H9 (cell line): Measurements from ENCODE around the gene KIF2C. TPM values are rescaled to one million over a fixed set of nuclear protein-coding genes. Genes with fewer than 3 reads are reported as not detected.
A peak's percentile ranks its signal among the peaks of the same experiment; 100 is the strongest.

ENCODE experiments used
- DNase-seq: peaks from one replicate; pipeline ENCODE4 v3.0.0-alpha.2; 2017
- H2AFZ ChIP-seq: one replicate; pipeline ENCODE4 v1.6.1; 2013; ENCODE audit warnings: mild to moderate bottlenecking, low read length, control low read depth, moderate library complexity
- H2AK5ac ChIP-seq: 2 replicates; pipeline ENCODE4 v1.6.1; 2013; ENCODE audit warnings: low read length, control low read depth, mixed read lengths; ENCODE audit not compliant: insufficient read length
- H2BK120ac ChIP-seq: one replicate; pipeline ENCODE4 v1.6.1; 2013; ENCODE audit warnings: low read depth, mild to moderate bottlenecking, low read length, control low read depth, inconsistent platforms; ENCODE audit not compliant: poor library complexity, severe bottlenecking
- H2BK12ac ChIP-seq: 2 replicates; pipeline ENCODE4 v1.6.1; 2013; ENCODE audit warnings: low read length, control low read depth, mixed read lengths, low read depth; ENCODE audit not compliant: insufficient read length
- H2BK15ac ChIP-seq: 2 replicates; pipeline ENCODE4 v1.6.1; 2013; ENCODE audit warnings: low read depth, low read length, control low read depth
- H2BK20ac ChIP-seq: one replicate; pipeline ENCODE4 v1.6.1; 2013; ENCODE audit warnings: low read depth, mild to moderate bottlenecking, low read length, control low read depth, inconsistent platforms; ENCODE audit not compliant: poor library complexity, severe bottlenecking
- H2BK5ac ChIP-seq: 2 replicates; pipeline ENCODE4 v1.6.1; 2013; ENCODE audit warnings: low read length, control low read depth, mixed read lengths; ENCODE audit not compliant: insufficient read length
- H3K14ac ChIP-seq: 2 replicates; pipeline ENCODE4 v1.6.1; 2013; ENCODE audit warnings: low read length, control low read depth; ENCODE audit not compliant: insufficient read depth
- H3K18ac ChIP-seq: 2 replicates; pipeline ENCODE4 v1.6.1; 2013; ENCODE audit warnings: low read depth, mild to moderate bottlenecking, mixed read lengths, low read length, control low read depth; ENCODE audit not compliant: insufficient read length
- H3K23ac ChIP-seq: 2 replicates; pipeline ENCODE4 v1.6.1; 2013; ENCODE audit warnings: low read length, control low read depth, mixed read lengths, low read depth; ENCODE audit not compliant: insufficient read length
- H3K23me2 ChIP-seq: 2 replicates; pipeline ENCODE4 v1.6.1; 2013; ENCODE audit warnings: low read depth, mild to moderate bottlenecking, mixed read lengths, low read length, control low read depth; ENCODE audit not compliant: insufficient read length, poor library complexity, severe bottlenecking
- H3K27ac ChIP-seq: 2 replicates; pipeline ENCODE4 v1.5.1; 2013; ENCODE audit warnings: low read length, control low read depth, mixed read lengths, low read depth; ENCODE audit not compliant: insufficient read length
- H3K27me3 ChIP-seq: 2 replicates; pipeline ENCODE4 v1.6.1; 2013; ENCODE audit warnings: low read length, control low read depth, inconsistent platforms; ENCODE audit not compliant: insufficient read depth
- H3K4ac ChIP-seq: 2 replicates; pipeline ENCODE4 v1.6.1; 2013; ENCODE audit warnings: low read depth, mild to moderate bottlenecking, control low read depth, inconsistent platforms, low read length, moderate library complexity
- H3K4me1 ChIP-seq: 2 replicates; pipeline ENCODE4 v1.6.1; 2013; ENCODE audit warnings: low read length, control low read depth, inconsistent platforms; ENCODE audit not compliant: insufficient read depth
- H3K4me2 ChIP-seq: 2 replicates; pipeline ENCODE4 v1.6.1; 2013; ENCODE audit warnings: low read length, control low read depth, mixed read lengths; ENCODE audit not compliant: insufficient read length, insufficient read depth
- H3K56ac ChIP-seq: 2 replicates; pipeline ENCODE4 v1.6.1; 2013; ENCODE audit warnings: low read depth, mild to moderate bottlenecking, mixed read lengths, low read length, control low read depth; ENCODE audit not compliant: insufficient read length
- H3K79me1 ChIP-seq: 2 replicates; pipeline ENCODE4 v1.6.1; 2013; ENCODE audit warnings: low read depth, mild to moderate bottlenecking, moderate library complexity, low read length, control low read depth, inconsistent platforms; ENCODE audit not compliant: insufficient read depth, poor library complexity, severe bottlenecking
- H3K79me2 ChIP-seq: 2 replicates; pipeline ENCODE4 v1.6.1; 2013; ENCODE audit warnings: low read length, control low read depth, inconsistent platforms; ENCODE audit not compliant: insufficient read depth
- H3K9ac ChIP-seq: 2 replicates; pipeline ENCODE4 v1.6.1; 2013; ENCODE audit warnings: low read length, control low read depth, mixed read lengths; ENCODE audit not compliant: insufficient read length; ENCODE audit errors: extremely low read depth
- H3K9me3 ChIP-seq: one replicate; pipeline ENCODE4 v1.6.1; 2013; ENCODE audit warnings: low read depth, low read length, inconsistent platforms; ENCODE audit not compliant: control insufficient read depth
- H3T11ph ChIP-seq: one replicate; pipeline ENCODE4 v1.6.1; 2013; ENCODE audit warnings: mild to moderate bottlenecking, low read length, control low read depth, inconsistent platforms
- H4K20me1 ChIP-seq: one replicate; pipeline ENCODE4 v1.6.1; 2013; ENCODE audit not compliant: control insufficient read depth, insufficient read length, insufficient read depth
- H4K5ac ChIP-seq: 2 replicates; pipeline ENCODE4 v1.6.1; 2013; ENCODE audit warnings: low read depth, mild to moderate bottlenecking, mixed read lengths, low read length, control low read depth; ENCODE audit not compliant: insufficient read length
- H4K8ac ChIP-seq: replicated peaks from 2 replicates; pipeline ENCODE4 v1.6.1; 2013; ENCODE audit warnings: low read length, control low read depth, mixed read lengths, low read depth; ENCODE audit not compliant: insufficient read length
- H4K91ac ChIP-seq: 2 replicates; pipeline ENCODE4 v1.6.1; 2013; ENCODE audit warnings: low read depth, mild to moderate bottlenecking, moderate library complexity, mixed read lengths, low read length, control low read depth; ENCODE audit not compliant: insufficient read length
- H3K27ac Mint-ChIP-seq, 3 experiments: 2 replicates in 2 of 3; 3 replicates in 1 of 3; pipeline ENCODE4 v1.8.0; 2020 to 2021; ENCODE audit warnings: mixed read lengths in 3 of 3, mild to moderate bottlenecking in 1 of 3, moderate library complexity in 1 of 3
- H3K27me3 Mint-ChIP-seq: 2 replicates; pipeline ENCODE4 v1.8.0; 2021; ENCODE audit warnings: low read depth, mild to moderate bottlenecking, moderate library complexity, mixed read lengths
- H3K36me3 Mint-ChIP-seq, 3 experiments: 2 replicates in 2 of 3; 3 replicates in 1 of 3; pipeline ENCODE4 v1.8.0; 2020 to 2021; ENCODE audit warnings: low read depth in 3 of 3, mixed read lengths in 3 of 3; ENCODE audit not compliant: insufficient read depth in 1 of 3
- H3K4me1 Mint-ChIP-seq, 2 experiments: 2 replicates each; pipeline ENCODE4 v1.8.0; 2020; ENCODE audit warnings: mixed read lengths in 2 of 2
- H3K4me3 Mint-ChIP-seq, 2 experiments: 2 replicates in 1 of 2; 3 replicates in 1 of 2; pipeline ENCODE4 v1.8.0; 2020 to 2021; ENCODE audit warnings: mild to moderate bottlenecking in 2 of 2, mixed read lengths in 2 of 2, moderate library complexity in 1 of 2
- H3K9me3 Mint-ChIP-seq, 2 experiments: 2 replicates in 1 of 2; 3 replicates in 1 of 2; pipeline ENCODE4 v1.8.0; 2020; ENCODE audit warnings: mild to moderate bottlenecking in 2 of 2, mixed read lengths in 2 of 2, moderate library complexity in 1 of 2
- CTCF ChIP-seq: fragments of 200-600 bp; sonication (generic); conservative IDR thresholded peaks from 3 replicates; pipeline ENCODE4 v1.8.0; 2021; ENCODE audit warnings: antibody characterized with exemption, mild to moderate bottlenecking
- WGBS: extraction: QIAGEN DNeasy Blood & Tissue Kit; methylation state at CpG from one replicate; pipeline ENCODE4 v1.1.7; 2013; ENCODE audit warnings: missing lambda C conversion rate, low lambda C conversion rate, mixed read lengths; ENCODE audit not compliant: insufficient read length; ENCODE audit errors: extremely low coverage; 5-methylcytosine and 5-hydroxymethylcytosine counted together
- total RNA-seq: library from RNA; stranded (reverse); gene quantifications from 2 replicates; pipeline ENCODE4 v1.2.1, GENCODE V29; 2021

KIF2C gene
- total RNA-seq, 1 experiment from 2014 or later: 73.1 TPM

- H3K79me2 ChIP-seq: no peaks in the 10 kb centered on the region
- no peak for DNase-seq
- H3K4ac ChIP-seq: peak within 1 kb of the TSS; percentile 86
- H3K23me2 ChIP-seq: peaks cover 3% of the 10 kb centered on the region
- H3K9me3 Mint-ChIP-seq: no peaks in the 10 kb centered on the region
- H2BK20ac ChIP-seq: no peak within 1 kb of the TSS
- H4K20me1 ChIP-seq: no peaks in the 10 kb centered on the region
- peak within 1 kb of the TSS; percentile 96 for H4K91ac ChIP-seq
- peak within 1 kb of the TSS; percentile 35 for H4K5ac ChIP-seq
- no peaks in the 10 kb centered on the region for H3K9me3 ChIP-seq
- no CpG with 5 or more reads among the region's 7 CpGs for WGBS
- no peaks in the 10 kb centered on the region; the same call in 1 of the 2 replicates for H3K27me3 Mint-ChIP-seq
- peak within 1 kb of the TSS; percentile 89 for H3K14ac ChIP-seq
- no peak within 1 kb of the TSS for H3K56ac ChIP-seq
- no peak within 1 kb of the TSS for H2BK15ac ChIP-seq
- H3K27ac Mint-ChIP-seq: peak within 1 kb of the TSS; percentile 95 to 100 (median 96)
- H3K18ac ChIP-seq: peak within 1 kb of the TSS; percentile 92
- peaks cover 10% of the 10 kb centered on the region; the same call in 1 of the 2 replicates for H3K4me1 ChIP-seq
- H3K27me3 ChIP-seq: no peaks in the 10 kb centered on the region
- H2AFZ ChIP-seq: no peak within 1 kb of the TSS
- peak within 1 kb of the TSS; percentile 47 for H2BK5ac ChIP-seq
- H3T11ph ChIP-seq: peak within 1 kb of the TSS; percentile 78
- H2BK120ac ChIP-seq: peak within 1 kb of the TSS; percentile 82
- peak within 1 kb of the TSS; percentile 29 for H3K4me2 ChIP-seq
- peak within 1 kb of the TSS; percentile 85 for H3K27ac ChIP-seq
- H2AK5ac ChIP-seq: peak within 1 kb of the TSS; percentile 7
- H3K36me3 Mint-ChIP-seq: peaks cover 3 to 40% (median 26%) of the 10 kb centered on the region in 3 experiments
- peak within 1 kb of the TSS; percentile 78 for H2BK12ac ChIP-seq
- H3K23ac ChIP-seq: no peak within 1 kb of the TSS
- TF ChIP-seq CTCF: no peak
- H3K9ac ChIP-seq: peak within 1 kb of the TSS; percentile 51
- H4K8ac ChIP-seq: peak within 1 kb of the TSS; percentile 17
- H3K79me1 ChIP-seq: no peaks in the 10 kb centered on the region
- H3K4me1 Mint-ChIP-seq: peaks cover 35 to 36% of the 10 kb centered on the region in 2 experiments
- H3K4me3 Mint-ChIP-seq: peak within 1 kb of the TSS; percentile 21 to 58; a peak in 4 of 5 replicates
These were observed 67.2 kb downstream of the KIF2C start, which contains the start of gene DYNLT4 for GRCh38 chr1:44806704-44807363. Gene DYNLT4, minus strand, starts transcription at chr1:44807351. Its CDS starts 683 bp downstream, at chr1:44806668.
